Measurements from ENCODE around the gene HOXA4.

Gene HOXA4

DNA sequence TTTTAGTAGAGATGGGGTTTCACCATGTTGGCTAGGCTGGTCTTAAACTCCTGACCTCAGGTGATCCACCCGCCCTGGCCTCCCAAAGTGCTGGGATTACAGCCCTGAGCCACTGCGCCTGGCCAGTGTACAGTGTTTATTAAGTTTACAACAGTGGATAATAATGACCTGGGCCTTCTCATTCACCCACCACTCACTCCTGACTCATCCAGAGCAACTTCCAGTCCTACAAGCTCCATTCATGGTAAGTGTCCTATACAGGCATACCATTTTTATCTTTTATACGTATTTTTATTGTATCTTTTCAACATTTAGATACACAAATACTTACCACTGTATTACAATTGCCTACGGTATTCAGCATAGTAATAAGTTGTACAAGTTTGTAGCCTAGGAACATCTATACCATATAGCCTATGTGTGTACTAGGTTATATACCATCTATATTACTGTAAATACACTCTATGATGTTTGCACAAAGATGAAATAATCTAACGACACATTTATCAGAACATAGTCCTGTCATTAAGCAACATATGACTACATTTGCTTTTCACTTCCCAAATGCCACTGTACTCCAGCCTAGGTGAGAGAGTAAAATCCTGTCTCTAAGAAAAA lies 51.8 kb downstream of the HOXA4 start:
- no peak overlapping the region for H3K4me3 ChIP-seq
- intact Hi-C loops (cut with DNase I; ENCODE audit: low total_unique reads) = no loop called here
- no peaks in the 10 kb centered on the region for H3K4me1 ChIP-seq
- no peaks in the 10 kb centered on the region for H3K36me3 ChIP-seq
- no peak for DNase-seq
- no peaks in the 10 kb centered on the region for H3K27me3 ChIP-seq
- H3K9me3 ChIP-seq = no peaks in the 10 kb centered on the region
- H3K27ac ChIP-seq = no peak overlapping the region
- TF ChIP-seq, protein P1, sequence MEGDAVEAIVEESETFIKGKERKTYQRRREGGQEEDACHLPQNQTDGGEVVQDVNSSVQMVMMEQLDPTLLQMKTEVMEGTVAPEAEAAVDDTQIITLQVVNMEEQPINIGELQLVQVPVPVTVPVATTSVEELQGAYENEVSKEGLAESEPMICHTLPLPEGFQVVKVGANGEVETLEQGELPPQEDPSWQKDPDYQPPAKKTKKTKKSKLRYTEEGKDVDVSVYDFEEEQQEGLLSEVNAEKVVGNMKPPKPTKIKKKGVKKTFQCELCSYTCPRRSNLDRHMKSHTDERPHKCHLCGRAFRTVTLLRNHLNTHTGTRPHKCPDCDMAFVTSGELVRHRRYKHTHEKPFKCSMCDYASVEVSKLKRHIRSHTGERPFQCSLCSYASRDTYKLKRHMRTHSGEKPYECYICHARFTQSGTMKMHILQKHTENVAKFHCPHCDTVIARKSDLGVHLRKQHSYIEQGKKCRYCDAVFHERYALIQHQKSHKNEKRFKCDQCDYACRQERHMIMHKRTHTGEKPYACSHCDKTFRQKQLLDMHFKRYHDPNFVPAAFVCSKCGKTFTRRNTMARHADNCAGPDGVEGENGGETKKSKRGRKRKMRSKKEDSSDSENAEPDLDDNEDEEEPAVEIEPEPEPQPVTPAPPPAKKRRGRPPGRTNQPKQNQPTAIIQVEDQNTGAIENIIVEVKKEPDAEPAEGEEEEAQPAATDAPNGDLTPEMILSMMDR (IDR thresholded peaks at IDR 0.05) = no peak
